Activated B cell treated with CpG ODN at 0.5 μM for 24 hours (primary cell): ENCODE results near the gene SYNC. TPM values are rescaled to one million over a fixed set of nuclear protein-coding genes. Genes with fewer than 3 reads are reported as not detected.
"Not testable (repeated sequence)": the region's sequence is repeated elsewhere in the genome, so short reads cannot be mapped to it uniquely, and the experiment has no call there.

Experiments
- ATAC-seq: fragments of 200-7000 bp; cut with Tn5 transposase; one replicate; pipeline ENCODE4 v1.10.0; 2021; ENCODE audit warnings: low read depth, mild to moderate bottlenecking, moderate library complexity
- CTCF ChIA-PET: fragments of 350-600 bp; sonication (Branson Sonifier 250); formaldehyde crosslinking; loops from one replicate; lab custom pipeline; 2021; ENCODE audit warnings: antibody characterized with exemption; lab: Charles Lee
- POLR2A ChIA-PET: fragments of 350-600 bp; sonication (Branson Sonifier 250); formaldehyde crosslinking; loops from one replicate; lab custom pipeline; 2021; ENCODE audit warnings: antibody characterized with exemption; lab: Charles Lee
- DNase-seq: peaks from one replicate; pipeline ENCODE4 v3.0.0; 2022
- H3K27ac Mint-ChIP-seq: one replicate; pipeline ENCODE4 v1.8.0; 2020; ENCODE audit warnings: mixed read lengths
- H3K27me3 Mint-ChIP-seq: one replicate; pipeline ENCODE4 v1.8.0; 2021; ENCODE audit warnings: mixed read lengths
- H3K36me3 Mint-ChIP-seq: one replicate; pipeline ENCODE4 v1.8.0; 2021; ENCODE audit warnings: low read depth, mixed read lengths
- H3K4me1 Mint-ChIP-seq: one replicate; pipeline ENCODE4 v1.8.0; 2021; ENCODE audit warnings: mixed read lengths
- H3K4me3 Mint-ChIP-seq: one replicate; pipeline ENCODE4 v1.8.0; 2020; ENCODE audit warnings: mild to moderate bottlenecking, mixed read lengths
- H3K9me3 Mint-ChIP-seq: one replicate; pipeline ENCODE4 v1.8.0; 2020; ENCODE audit warnings: mixed read lengths
- CTCF ChIP-seq: fragments of 200-600 bp; IDR thresholded peaks from one replicate; pipeline ENCODE4 v1.8.0; 2022; ENCODE audit warnings: antibody characterized with exemption, mild to moderate bottlenecking
- intact Hi-C: fragments of 100-400 bp; cut with micrococcal nuclease; formaldehyde crosslinking; loops from one replicate; pipeline ENCODE4 v1.15.1; 2024
- total RNA-seq: library from RNA; stranded (reverse); gene quantifications from 2 replicates; pipeline ENCODE4 v1.2.3, GENCODE V29; 2022

The SYNC gene
- total RNA-seq, 1 donor from 2014 or later: not detected

GRCh38 chr1:32716312-32717148 lies 14.0 kb upstream of the SYNC start:
- intact Hi-C loops: no loop called here
- ATAC-seq (peak; percentile 68), DNase-seq (no peak)
- no peak for TF ChIP-seq CTCF
- H3K36me3 Mint-ChIP-seq: no peaks in the 10 kb centered on the region
- peaks cover 19% of the 10 kb centered on the region for H3K27me3 Mint-ChIP-seq
- no peaks in the 10 kb centered on the region for H3K9me3 Mint-ChIP-seq
- ChIA-PET CTCF (no interaction called here), POLR2A (no interaction called here)
- no peak overlapping the region for H3K27ac Mint-ChIP-seq
- peaks cover 7% of the 10 kb centered on the region for H3K4me1 Mint-ChIP-seq
- no peak overlapping the region for H3K4me3 Mint-ChIP-seq

- Mint-ChIP-seq H3K27me3 (peaks cover 16% of the 10 kb centered on the region), H3K4me1 (peaks cover 7% of the 10 kb centered on the region), H3K4me3 (no peak overlapping the region), H3K27ac (no peak overlapping the region), H3K36me3 (no peaks in the 10 kb centered on the region), H3K9me3 (no peaks in the 10 kb centered on the region)
- intact Hi-C loops: no loop called here
- TF ChIP-seq CTCF: no peak
- DNase-seq (no peak), ATAC-seq (no peak)
- ChIA-PET POLR2A (no interaction called here), CTCF (no interaction called here)
Measured at GRCh38 chr1:32715901-32716311, 13.3 kb upstream of the SYNC start.

DNA sequence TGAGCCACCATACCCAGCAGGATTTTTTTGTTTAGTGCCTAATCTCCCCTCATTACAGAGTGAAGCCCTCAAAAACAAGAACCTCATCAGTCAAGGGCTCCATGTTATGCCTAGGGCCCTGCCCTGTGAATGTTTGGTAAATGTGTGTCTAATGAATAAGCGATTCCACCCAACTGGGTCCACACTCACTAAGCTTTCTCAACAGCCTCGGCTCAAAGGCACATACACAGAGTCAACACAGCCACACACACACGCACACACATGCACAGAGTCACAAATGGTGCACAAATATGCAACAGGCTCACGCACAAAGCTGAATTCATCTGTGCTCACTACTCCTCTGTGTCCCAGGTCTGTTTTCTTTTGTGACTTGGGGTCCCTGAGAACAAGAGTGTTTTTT lies 11.7 kb upstream of the SYNC start:
- ATAC-seq (no peak), DNase-seq (no peak)
- ChIA-PET POLR2A (no interaction called here), CTCF (interaction anchor here (4.7 kb wide), 1 partner anchor 59 kb away, joined by 50 read pairs; no protein-coding TSS in a partner anchor)
- Mint-ChIP-seq H3K4me3 (no peak overlapping the region), H3K27me3 (peaks cover 9% of the 10 kb centered on the region), H3K27ac (no peak overlapping the region), H3K9me3 (no peaks in the 10 kb centered on the region), H3K36me3 (no peaks in the 10 kb centered on the region), H3K4me1 (peaks cover 7% of the 10 kb centered on the region)
- intact Hi-C loops: no loop called here
- TF ChIP-seq CTCF: no peak

DNA sequence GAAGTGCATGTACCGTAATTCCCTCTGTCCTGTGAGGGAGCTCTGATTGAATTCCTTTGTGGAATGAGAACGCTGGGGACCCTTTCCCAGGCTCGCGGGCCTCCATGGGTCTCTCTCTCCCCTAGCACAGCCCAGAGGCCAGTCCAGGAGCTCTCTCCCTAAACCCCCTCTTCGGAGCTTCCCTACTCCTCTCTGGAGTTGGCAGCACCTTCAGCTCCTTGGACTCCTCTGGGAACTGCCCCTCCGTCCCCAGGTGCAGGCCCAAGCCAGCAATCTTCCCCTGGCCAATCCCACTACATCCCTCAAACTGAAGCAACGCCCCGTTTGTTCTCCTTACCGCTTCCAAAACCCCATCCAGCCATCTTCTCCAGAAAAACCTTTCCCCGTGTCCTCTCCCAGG lies 10.5 kb upstream of the SYNC start:
- H3K36me3 Mint-ChIP-seq: no peaks in the 10 kb centered on the region
- peaks cover 8% of the 10 kb centered on the region for H3K27me3 Mint-ChIP-seq
- CTCF ChIA-PET: interaction anchor here (0.8 to 4.7 kb wide), 11 partner anchors 15 to 373 kb away, joined by 3 to 50 read pairs (median 4); partner anchors contain the start of gene FNDC5
- ATAC-seq: no peak
- no peak for TF ChIP-seq CTCF
- POLR2A ChIA-PET: interaction anchor here (0.7 to 1.1 kb wide), 2 partner anchors 11 to 60 kb away, joined by 5 to 6 read pairs; no protein-coding TSS in a partner anchor
- H3K9me3 Mint-ChIP-seq: no peaks in the 10 kb centered on the region
- intact Hi-C loops: no loop called here
- DNase-seq: no peak
- H3K4me3 Mint-ChIP-seq: peak overlapping the region; percentile 76
- H3K27ac Mint-ChIP-seq: no peak overlapping the region
- peaks cover 7% of the 10 kb centered on the region for H3K4me1 Mint-ChIP-seq

DNA sequence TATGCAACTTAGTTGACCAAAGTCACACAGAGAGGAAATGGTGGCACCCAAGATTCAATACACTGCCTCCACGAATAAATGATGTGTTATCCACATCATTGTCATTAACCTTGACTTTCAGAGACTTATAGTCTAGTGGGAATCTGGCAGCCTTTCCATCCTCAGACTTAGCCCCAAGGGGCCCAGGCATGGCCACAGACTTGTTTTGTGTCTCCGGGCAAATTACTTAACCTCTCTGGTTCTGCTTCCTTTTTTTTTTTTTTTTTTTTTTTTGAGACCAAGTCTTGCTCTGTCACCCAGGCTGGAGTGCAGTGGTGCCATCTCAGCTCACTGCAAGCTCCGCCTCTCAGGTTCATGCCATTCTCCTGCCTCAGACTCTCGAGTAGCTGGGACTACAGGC lies 8.7 kb upstream of the SYNC start:
- ATAC-seq, H3K27ac Mint-ChIP-seq, H3K36me3 Mint-ChIP-seq, DNase-seq, H3K4me1 Mint-ChIP-seq, H3K4me3 Mint-ChIP-seq, H3K9me3 Mint-ChIP-seq, intact Hi-C loops: not testable (repeated sequence)
- peaks cover 11% of the 10 kb centered on the region for H3K27me3 Mint-ChIP-seq
- ChIA-PET POLR2A (interaction anchor here (0.6 kb wide), 1 partner anchor 280 kb away, joined by 6 read pairs; no protein-coding TSS in a partner anchor), CTCF (interaction anchor here (1.1 to 4.7 kb wide), 5 partner anchors 9 to 183 kb away, joined by 3 to 50 read pairs (median 7); partner anchors contain the start of genes FNDC5 and SYNC)
